ENCODE results near the gene KRTAP12-3. TPM values are rescaled to one million over a fixed set of nuclear protein-coding genes. Genes with fewer than 3 reads are reported as not detected.
A peak's percentile ranks its signal among the peaks of the same experiment; 100 is the strongest.

KRTAP12-3 gene
- total RNA-seq, 4 donors from 2014 or later: not detected

DNA sequence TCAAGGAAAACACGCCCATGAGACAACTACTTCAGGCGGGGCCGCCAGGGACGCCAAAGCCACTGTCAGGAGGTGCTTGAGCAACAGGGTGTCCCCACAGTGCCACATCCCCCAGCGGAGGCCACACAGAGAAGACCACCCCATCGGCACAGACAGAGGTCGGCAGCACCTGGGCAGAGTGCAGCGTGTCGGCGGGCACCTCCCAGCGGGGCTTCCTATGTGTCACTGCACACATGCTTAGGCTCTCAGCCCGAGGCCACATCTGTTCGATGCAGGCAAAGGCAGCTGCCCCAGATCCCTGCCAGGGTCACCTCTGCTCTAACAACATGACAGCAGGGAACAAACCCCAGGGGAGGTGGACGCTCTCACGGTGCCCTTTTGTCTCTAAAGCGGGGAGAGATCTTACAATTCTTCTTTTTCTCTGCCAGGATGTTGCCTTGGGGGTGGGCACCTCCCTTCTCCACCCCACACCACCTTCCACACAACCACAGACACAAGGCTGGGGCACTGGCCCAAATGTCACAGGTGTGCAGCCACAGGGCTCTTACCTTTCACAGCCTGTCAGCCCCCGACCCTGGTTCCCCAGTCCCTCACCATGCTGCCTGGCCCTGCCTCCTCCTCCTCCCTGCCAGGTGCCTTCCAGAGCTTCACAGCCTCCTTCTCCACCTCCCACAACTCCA lies 41.7 kb upstream of the KRTAP12-3 start:
- no peak for TF ChIP-seq POLR2A (IDR thresholded peaks at IDR 0.05)
- no peak for TF ChIP-seq EP300 (IDR thresholded peaks at IDR 0.05)
- TF ChIP-seq CTCF (IDR thresholded peaks at IDR 0.05): no peak
- WGBS, 2 donors: 67 to 72% methylated on average over 9 to 17 of the region's 17 CpGs
- no peaks in the 10 kb centered on the region for H3K27me3 ChIP-seq
- H3K4me3 ChIP-seq: no peak overlapping the region
- H3K9me3 ChIP-seq: peaks cover 0 to 26% (median 2%) of the 10 kb centered on the region in 4 donors
- H3K27ac ChIP-seq: no peak overlapping the region
- DNase-seq (ENCODE audit: low spot score in 2 of 2): no peak
- H3K36me3 ChIP-seq: no peaks in the 10 kb centered on the region
- H3K4me1 ChIP-seq: no peaks in the 10 kb centered on the region

DNA sequence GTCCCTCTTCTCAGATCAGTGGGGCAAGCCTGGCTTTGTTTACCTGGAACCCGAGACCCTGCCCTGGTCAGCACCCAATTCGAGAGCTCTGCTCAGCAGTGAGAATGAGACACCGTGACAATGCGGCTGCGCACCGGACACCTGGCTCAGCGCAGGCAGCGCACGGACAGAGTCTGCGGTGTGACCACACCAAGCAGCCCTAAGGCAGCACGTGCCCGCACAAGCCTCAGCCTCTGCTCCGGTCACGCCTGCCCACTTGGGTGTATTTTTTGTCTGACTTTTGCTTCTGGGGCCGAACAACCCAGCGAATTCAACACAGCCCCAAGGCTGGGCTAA lies 41.2 kb upstream of the KRTAP12-3 start:
- WGBS, 2 donors: 80 to 82% methylated on average over 16 of the region's 16 CpGs
- no peak overlapping the region for H3K27ac ChIP-seq
- peaks cover 0 to 21% (median 2%) of the 10 kb centered on the region in 4 donors for H3K9me3 ChIP-seq
- H3K4me1 ChIP-seq: no peaks in the 10 kb centered on the region
- no peak for DNase-seq (ENCODE audit: low spot score in 2 of 2)
- no peak for TF ChIP-seq CTCF (IDR thresholded peaks at IDR 0.05)
- TF ChIP-seq POLR2A (IDR thresholded peaks at IDR 0.05): no peak
- no peak for TF ChIP-seq EP300 (IDR thresholded peaks at IDR 0.05)
- H3K4me3 ChIP-seq: no peak overlapping the region
- H3K36me3 ChIP-seq: no peaks in the 10 kb centered on the region
- H3K27me3 ChIP-seq: no peaks in the 10 kb centered on the region

- no peak overlapping the region for H3K27ac ChIP-seq
- 30 to 41% methylated on average over 7 to 8 of the region's 8 CpGs for WGBS, 2 donors
- TF ChIP-seq POLR2A (IDR thresholded peaks at IDR 0.05) (no peak), CTCF (IDR thresholded peaks at IDR 0.05) (no peak), EP300 (IDR thresholded peaks at IDR 0.05) (no peak)
- no peak overlapping the region for H3K4me3 ChIP-seq
- no peaks in the 10 kb centered on the region for H3K4me1 ChIP-seq
- no peaks in the 10 kb centered on the region for H3K36me3 ChIP-seq
- no peak for DNase-seq (ENCODE audit: low spot score in 2 of 2)
- H3K27me3 ChIP-seq: no peaks in the 10 kb centered on the region
- peaks cover 0 to 21% (median 2%) of the 10 kb centered on the region in 4 donors for H3K9me3 ChIP-seq
Observed at GRCh38 chr21:44617071-44617501, 40.6 kb upstream of the KRTAP12-3 start.

GRCh38 chr21:44618504-44618903 lies 39.2 kb upstream of the KRTAP12-3 start:
- no peaks in the 10 kb centered on the region for H3K27me3 ChIP-seq
- peaks cover 0 to 28% (median 3%) of the 10 kb centered on the region in 4 donors for H3K9me3 ChIP-seq
- no peaks in the 10 kb centered on the region for H3K36me3 ChIP-seq
- no peaks in the 10 kb centered on the region for H3K4me1 ChIP-seq
- peak in 1 of 2 donors; percentile 25 for DNase-seq (ENCODE audit: low spot score in 2 of 2)
- 10 to 23% methylated on average over 4 of the region's 4 CpGs for WGBS, 2 donors
- H3K4me3 ChIP-seq: no peak overlapping the region
- no peak for TF ChIP-seq CTCF (IDR thresholded peaks at IDR 0.05)
- TF ChIP-seq EP300 (IDR thresholded peaks at IDR 0.05): no peak
- TF ChIP-seq POLR2A (IDR thresholded peaks at IDR 0.05): no peak
- peak overlapping the region in 1 of 4 donors; percentile 12 for H3K27ac ChIP-seq

DNA sequence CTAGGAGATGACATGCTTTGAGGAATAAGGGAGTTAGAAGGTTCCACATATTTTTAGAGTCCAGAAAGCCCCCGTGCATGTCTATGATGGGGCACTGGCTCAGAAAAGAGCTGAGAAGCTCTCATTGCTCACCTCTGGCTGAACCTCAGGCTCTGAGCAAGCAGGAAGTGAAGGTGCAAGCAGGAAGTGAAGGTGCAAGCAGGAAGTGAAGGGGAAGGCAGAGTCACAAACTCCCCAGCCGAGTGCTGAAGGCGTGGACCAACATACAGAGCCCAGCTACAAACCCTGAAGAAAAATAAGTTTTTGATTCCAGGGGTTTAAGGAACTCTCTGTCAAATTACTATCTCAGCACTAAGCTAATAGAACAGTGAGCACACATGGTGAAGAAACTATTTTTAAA lies 38.8 kb upstream of the KRTAP12-3 start:
- H3K36me3 ChIP-seq: no peaks in the 10 kb centered on the region
- no peak overlapping the region for H3K4me3 ChIP-seq
- DNase-seq (ENCODE audit: low spot score in 2 of 2): no peak
- H3K4me1 ChIP-seq: no peaks in the 10 kb centered on the region
- H3K27me3 ChIP-seq: no peaks in the 10 kb centered on the region
- TF ChIP-seq POLR2A (IDR thresholded peaks at IDR 0.05) (no peak), CTCF (IDR thresholded peaks at IDR 0.05) (no peak), EP300 (IDR thresholded peaks at IDR 0.05) (no peak)
- WGBS, 2 donors: 59 to 70% methylated on average over 3 of the region's 3 CpGs
- peak overlapping the region in 1 of 4 donors; percentile 12 for H3K27ac ChIP-seq
- H3K9me3 ChIP-seq: peaks cover 0 to 32% (median 5%) of the 10 kb centered on the region in 4 donors

All from tibial nerve (tissue), 4 donors.